B cell (primary cell): Measurements from ENCODE around the gene CLCN2. TPM values are rescaled to one million over a fixed set of nuclear protein-coding genes. Genes with fewer than 3 reads are reported as not detected.

Experiments used
- ATAC-seq: fragments of 200-7000 bp; cut with Tn5 transposase; one replicate; pipeline ENCODE4 v1.10.0; 2021; ENCODE audit warnings: low read depth, mild to moderate bottlenecking, moderate number of reproducible peaks, moderate library complexity
- CTCF ChIA-PET: fragments of 350-600 bp; sonication (Branson Sonifier 250); formaldehyde crosslinking; loops from one replicate; lab custom pipeline; 2021; ENCODE audit warnings: antibody characterized with exemption, inconsistent platforms; lab: Charles Lee
- POLR2A ChIA-PET: fragments of 350-600 bp; sonication (Branson Sonifier 250); formaldehyde crosslinking; loops from one replicate; lab custom pipeline; 2021; ENCODE audit warnings: antibody characterized with exemption; lab: Charles Lee
- DNase-seq: peaks from one replicate; pipeline ENCODE4 v3.0.0; 2013
- H2AFZ ChIP-seq: 2 replicates; pipeline ENCODE4 v1.6.1; 2012; ENCODE audit warnings: mild to moderate bottlenecking, low read depth, low read length; ENCODE audit not compliant: insufficient read depth, poor library complexity, severe bottlenecking
- H3K27ac ChIP-seq, 2 donors: 1 replicate in 1 of 2; 2 replicates in 1 of 2; pipeline ENCODE4 v1.5.1; 2012 to 2013; ENCODE audit warnings: low read length in 2 of 2, mild to moderate bottlenecking in 2 of 2, moderate library complexity in 1 of 2
- H3K27me3 ChIP-seq, 4 experiments: fragments of 200-600 bp in 1 of 4; sonication (generic) in 1 of 4; replicated peaks in 1 of 4; 1 replicate in 2 of 4; 2 replicates in 2 of 4; pipeline versions ENCODE4 v1.6.1 to v1.7.0; 2013 to 2016; ENCODE audit warnings: low read length in 3 of 4, mild to moderate bottlenecking in 2 of 4, mixed read lengths in 1 of 4, moderate library complexity in 1 of 4; ENCODE audit not compliant: insufficient read depth in 4 of 4, control insufficient read depth in 3 of 4; ENCODE audit errors: control extremely low read depth in 1 of 4
- H3K36me3 ChIP-seq, 2 experiments: replicated peaks in 1 of 2; 1 replicate in 1 of 2; 2 replicates in 1 of 2; pipeline versions ENCODE4 v1.6.1 to v1.7.1; 2013; ENCODE audit warnings: low read length in 1 of 2; ENCODE audit not compliant: insufficient read depth in 2 of 2, control insufficient read depth in 1 of 2; ENCODE audit errors: control extremely low read depth in 1 of 2, extremely low read depth in 1 of 2
- H3K4me1 ChIP-seq, 2 donors: fragments of 200-600 bp in 1 of 2; sonication (generic) in 1 of 2; 1 replicate in 1 of 2; 2 replicates in 1 of 2; pipeline versions ENCODE4 v1.5.1 to v1.6.1; 2013 to 2017; ENCODE audit warnings: low read length in 2 of 2; ENCODE audit not compliant: control insufficient read depth in 2 of 2, insufficient read depth in 2 of 2
- H3K4me2 ChIP-seq: replicated peaks from 2 replicates; pipeline ENCODE3; 2012; ENCODE audit warnings: mild to moderate bottlenecking, low read depth, low read length; ENCODE audit not compliant: poor library complexity, severe bottlenecking
- H3K4me3 ChIP-seq, 5 experiments: fragments of 200-600 bp in 1 of 5; sonication (generic) in 1 of 5; 1 replicate in 3 of 5; 2 replicates in 2 of 5; pipeline versions ENCODE4 v1.5.1 to v1.7.0; 2011 to 2016; ENCODE audit warnings: low read length in 4 of 5, mild to moderate bottlenecking in 4 of 5, low read depth in 2 of 5, control low read depth in 1 of 5, moderate library complexity in 1 of 5; ENCODE audit not compliant: insufficient read depth in 1 of 5; ENCODE audit errors: control extremely low read depth in 1 of 5, extremely low read depth in 1 of 5
- H3K79me2 ChIP-seq: fragments of 200-600 bp; sonication (generic); one replicate; pipeline ENCODE4 v1.6.0; 2016; ENCODE audit warnings: low read length; ENCODE audit not compliant: control insufficient read depth, insufficient read depth
- H3K9ac ChIP-seq: fragments of 200-600 bp; sonication (generic); 2 replicates; pipeline ENCODE4 v1.6.1; 2017; ENCODE audit warnings: mild to moderate bottlenecking, low read length, moderate library complexity
- H3K9me3 ChIP-seq, 3 donors: one replicate each; pipeline versions ENCODE4 v1.6.1 to v1.7.1; 2013; ENCODE audit warnings: low read length in 2 of 3; ENCODE audit not compliant: control insufficient read depth in 2 of 3, insufficient read depth in 1 of 3; ENCODE audit errors: control extremely low read depth in 1 of 3
- H4K20me1 ChIP-seq: 2 replicates; pipeline ENCODE4 v1.6.0; 2012; ENCODE audit warnings: mild to moderate bottlenecking, low read length; ENCODE audit not compliant: insufficient read depth, control insufficient read depth, poor library complexity, severe bottlenecking
- H3K27ac Mint-ChIP-seq: one replicate; pipeline ENCODE4 v1.8.0; 2021; ENCODE audit warnings: mixed read lengths
- H3K27me3 Mint-ChIP-seq: one replicate; pipeline ENCODE4 v1.8.0; 2021; ENCODE audit warnings: mixed read lengths
- H3K4me1 Mint-ChIP-seq: one replicate; pipeline ENCODE4 v1.8.0; 2021; ENCODE audit warnings: mixed read lengths
- H3K4me3 Mint-ChIP-seq: one replicate; pipeline ENCODE4 v1.8.0; 2021; ENCODE audit warnings: mixed read lengths
- H3K9me3 Mint-ChIP-seq: one replicate; pipeline ENCODE4 v1.8.0; 2022; ENCODE audit warnings: mixed read lengths; ENCODE audit not compliant: insufficient read depth
- EZH2 ChIP-seq: IDR thresholded peaks from 2 replicates; pipeline ENCODE4 v1.6.1; 2012; ENCODE audit warnings: borderline replicate concordance, low read depth, mild to moderate bottlenecking, moderate library complexity, low read length; ENCODE audit not compliant: insufficient read depth, poor library complexity, severe bottlenecking
- WGBS: methylation state at CpG from one replicate; pipeline ENCODE4 v1.1.5; 2013; ENCODE audit warnings: missing lambda C conversion rate; ENCODE audit not compliant: insufficient coverage; 5-methylcytosine and 5-hydroxymethylcytosine counted together
- intact Hi-C: fragments of 100-400 bp; cut with micrococcal nuclease; formaldehyde crosslinking; loops from one replicate; pipeline ENCODE4 v1.10.0; 2022
- polyA plus RNA-seq: library from polyadenylated mRNA; depleted of rRNA; stranded (reverse); fragments of >200 nt; gene quantifications from 2 replicates; pipeline ENCODE4 v1.2.3, GENCODE V29; 2012
- total RNA-seq, 2 donors: library from RNA; stranded (reverse); fragments of 120-200 nt in 1 of 2; gene quantifications; 1 replicate in 1 of 2; 2 replicates in 1 of 2; pipeline versions ENCODE4 v1.2.3 to v1.2.4, GENCODE V29; 2013 to 2022
- TF ChIP-seq, protein P1 (sequence below): fragments of 200-600 bp; IDR thresholded peaks from one replicate; pipeline ENCODE4 v1.8.0; 2022; ENCODE audit warnings: antibody characterized with exemption, mild to moderate bottlenecking

Gene CLCN2
- total and polyA plus RNA-seq, 2 donors (not counting 1 experiment from before 2014, with no cell fraction given) = 6.1 to 8.1 TPM

DNA sequence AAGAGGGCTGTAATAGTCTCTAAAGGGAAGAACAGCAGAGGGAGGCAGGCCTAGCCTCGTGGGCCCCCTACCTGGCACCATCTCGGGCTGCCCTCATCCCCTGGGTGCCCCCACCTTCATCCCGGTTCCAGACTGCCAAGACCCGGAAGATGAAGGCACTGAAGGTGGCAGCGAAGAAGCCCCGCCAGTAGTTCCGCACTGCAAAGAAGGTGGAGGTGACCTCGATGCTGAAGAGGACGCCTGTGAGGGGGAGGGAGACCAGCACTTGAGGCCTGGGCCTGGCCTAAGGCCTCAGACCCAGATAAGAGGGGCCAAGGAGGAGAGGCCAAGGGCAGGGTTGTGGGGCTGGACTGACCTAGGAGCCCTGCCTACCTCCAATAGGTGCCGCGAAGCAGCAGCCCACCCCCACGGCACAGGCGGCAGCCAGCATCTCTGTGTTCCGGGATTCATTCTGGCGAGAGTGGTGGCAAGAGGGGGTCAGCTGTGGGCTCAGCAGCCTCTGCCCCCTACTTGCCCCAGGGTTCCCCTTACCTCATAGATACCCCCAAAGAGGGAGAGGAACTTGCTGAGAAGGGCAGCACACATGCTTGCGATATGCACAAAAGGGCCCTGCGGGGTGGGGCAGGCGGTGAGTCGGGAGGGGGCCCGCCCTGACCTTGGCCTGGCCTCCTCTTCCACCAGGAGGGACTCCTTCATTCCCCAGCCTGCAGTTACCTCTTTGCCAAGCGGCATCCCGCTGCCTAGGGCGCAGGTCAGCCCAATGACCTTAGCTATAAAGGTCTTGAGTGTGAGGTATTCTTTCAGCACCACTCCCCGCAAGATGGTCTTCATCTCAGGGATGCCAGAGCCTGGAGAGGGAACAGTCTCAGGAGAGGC lies 3.9 kb downstream of the CLCN2 start:
- no peak overlapping the region for H3K4me3 Mint-ChIP-seq
- 96% methylated on average over 21 of the region's 24 CpGs for WGBS
- ATAC-seq (no peak), DNase-seq (no peak)
- Histone ChIP-seq H4K20me1 (no peaks in the 10 kb centered on the region), H3K4me2 (no peak overlapping the region), H3K4me3 (no peak overlapping the region), H3K27ac (no peak overlapping the region), H2AFZ (no peak overlapping the region), H3K27me3 (no peaks in the 10 kb centered on the region), H3K79me2 (peaks cover 5% of the 10 kb centered on the region), H3K9me3 (no peaks in the 10 kb centered on the region), H3K36me3 (no peaks in the 10 kb centered on the region), H3K9ac (no peak overlapping the region), H3K4me1 (peaks cover 6 to 14% of the 10 kb centered on the region in 2 donors)
- ChIA-PET POLR2A (no interaction called here), CTCF (no interaction called here)
- H3K4me1 Mint-ChIP-seq = peaks cover 3% of the 10 kb centered on the region
- H3K27me3 Mint-ChIP-seq = no peaks in the 10 kb centered on the region
- no peaks in the 10 kb centered on the region for H3K9me3 Mint-ChIP-seq
- TF ChIP-seq, protein P1, sequence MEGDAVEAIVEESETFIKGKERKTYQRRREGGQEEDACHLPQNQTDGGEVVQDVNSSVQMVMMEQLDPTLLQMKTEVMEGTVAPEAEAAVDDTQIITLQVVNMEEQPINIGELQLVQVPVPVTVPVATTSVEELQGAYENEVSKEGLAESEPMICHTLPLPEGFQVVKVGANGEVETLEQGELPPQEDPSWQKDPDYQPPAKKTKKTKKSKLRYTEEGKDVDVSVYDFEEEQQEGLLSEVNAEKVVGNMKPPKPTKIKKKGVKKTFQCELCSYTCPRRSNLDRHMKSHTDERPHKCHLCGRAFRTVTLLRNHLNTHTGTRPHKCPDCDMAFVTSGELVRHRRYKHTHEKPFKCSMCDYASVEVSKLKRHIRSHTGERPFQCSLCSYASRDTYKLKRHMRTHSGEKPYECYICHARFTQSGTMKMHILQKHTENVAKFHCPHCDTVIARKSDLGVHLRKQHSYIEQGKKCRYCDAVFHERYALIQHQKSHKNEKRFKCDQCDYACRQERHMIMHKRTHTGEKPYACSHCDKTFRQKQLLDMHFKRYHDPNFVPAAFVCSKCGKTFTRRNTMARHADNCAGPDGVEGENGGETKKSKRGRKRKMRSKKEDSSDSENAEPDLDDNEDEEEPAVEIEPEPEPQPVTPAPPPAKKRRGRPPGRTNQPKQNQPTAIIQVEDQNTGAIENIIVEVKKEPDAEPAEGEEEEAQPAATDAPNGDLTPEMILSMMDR = no peak
- no peak for TF ChIP-seq EZH2
- H3K27ac Mint-ChIP-seq = no peak overlapping the region
- intact Hi-C loops = no loop called here
